ENCODE data around the gene RUNX3. TPM values are rescaled to one million over a fixed set of nuclear protein-coding genes. Genes with fewer than 3 reads are reported as not detected.

The RUNX3 gene
- total and polyA plus RNA-seq, 2 of the 8 experiments (the other 6 are each of a cell fraction or from before 2014, with no cell fraction given): 0.62 to 0.82 TPM

DNA sequence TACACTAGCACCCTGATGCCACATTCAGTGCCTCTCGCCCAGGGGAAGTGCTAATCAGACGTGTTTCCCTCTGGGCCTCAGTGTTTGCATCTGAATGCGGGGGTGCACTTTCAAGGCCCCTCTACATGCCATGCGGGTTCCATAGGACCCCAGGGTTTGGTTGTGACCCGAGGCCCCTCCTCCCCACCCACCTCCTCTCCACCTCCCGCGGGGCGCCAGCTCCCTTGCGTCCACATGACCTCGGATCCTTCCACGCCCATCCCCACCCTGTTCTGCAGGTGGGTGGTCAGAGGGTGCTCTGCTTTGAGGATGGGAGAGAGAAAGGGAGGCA lies 5.1 kb upstream of the RUNX3 start:
- TF ChIP-seq NANOG (IDR thresholded peaks at IDR 0.05; ENCODE audit: insufficient read depth, low read depth, low read length, poor library complexity, severe bottlenecking) (no peak), KDM1A (IDR thresholded peaks at IDR 0.05; ENCODE audit: borderline replicate concordance, low read length) (peak; percentile 4; the same call in 1 of the 2 replicates), SP2 (IDR thresholded peaks at IDR 0.05; ENCODE audit: low read length) (no peak)
- TF ChIP-seq, protein P1, sequence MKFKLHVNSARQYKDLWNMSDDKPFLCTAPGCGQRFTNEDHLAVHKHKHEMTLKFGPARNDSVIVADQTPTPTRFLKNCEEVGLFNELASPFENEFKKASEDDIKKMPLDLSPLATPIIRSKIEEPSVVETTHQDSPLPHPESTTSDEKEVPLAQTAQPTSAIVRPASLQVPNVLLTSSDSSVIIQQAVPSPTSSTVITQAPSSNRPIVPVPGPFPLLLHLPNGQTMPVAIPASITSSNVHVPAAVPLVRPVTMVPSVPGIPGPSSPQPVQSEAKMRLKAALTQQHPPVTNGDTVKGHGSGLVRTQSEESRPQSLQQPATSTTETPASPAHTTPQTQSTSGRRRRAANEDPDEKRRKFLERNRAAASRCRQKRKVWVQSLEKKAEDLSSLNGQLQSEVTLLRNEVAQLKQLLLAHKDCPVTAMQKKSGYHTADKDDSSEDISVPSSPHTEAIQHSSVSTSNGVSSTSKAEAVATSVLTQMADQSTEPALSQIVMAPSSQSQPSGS (IDR thresholded peaks at IDR 0.05; ENCODE audit: low read length): no peak
- WGBS, 2 experiments (ENCODE audit: extremely low coverage in 1 of 2, insufficient coverage in 1 of 2, insufficient read length in 1 of 2, insufficient replicate concordance in 2 of 2, low coverage in 1 of 2, low lambda C conversion rate in 2 of 2, missing lambda C conversion rate in 1 of 2): 21% methylated on average over 9 of the region's 11 CpGs; no CpG with 5 or more reads in 1 of the 2 experiments
- POLR2A ChIA-PET (ENCODE audit: partially characterized antibody): interaction anchor here (0.6 to 1.1 kb wide), 3 partner anchors 14 to 267 kb away, joined by 3 read pairs; no protein-coding TSS in a partner anchor

More for the DNA sequence above, 5.1 kb upstream of the RUNX3 start:
- DNase-seq (ENCODE audit: low read depth in 1 of 2, low spot score in 2 of 2): peak in 1 of 2 experiments; percentile 53
- Histone ChIP-seq H2BK12ac (ENCODE audit: low read depth, low read length) (peak overlapping the region; percentile 2; the same call in 1 of the 2 replicates), H3K79me2 (ENCODE audit: control insufficient read depth in 1 of 2, insufficient read depth in 2 of 2, low read length in 2 of 2) (no peaks in the 10 kb centered on the region), H3K9ac (replicated peaks in 1 of 4; ENCODE audit: extremely low read depth in 1 of 4, low read depth in 3 of 4, low read length in 3 of 4) (no peak overlapping the region), H2AK5ac (ENCODE audit: low read depth, low read length) (no peak overlapping the region), H3K4me3 (ENCODE audit: extremely low read depth in 1 of 4, insufficient read depth in 2 of 4, low read depth in 3 of 4, low read length in 4 of 4) (peak overlapping the region in 1 of 4 experiments; percentile 44; a peak in 1 of 8 replicates), H3K36me3 (ENCODE audit: control insufficient read depth in 2 of 4, insufficient read depth in 4 of 4, low read length in 3 of 4) (no peaks in the 10 kb centered on the region), H3K14ac (ENCODE audit: insufficient read length) (no peak overlapping the region), H4K91ac (replicated peaks; ENCODE audit: insufficient read length, low read length) (no peak overlapping the region), H3K18ac (ENCODE audit: extremely low read depth, low read length) (0 out of 2 replicates have a peak overlapping the region, but pooled peaks have one; percentile 13), H3K23me2 (ENCODE audit: low read depth, low read length) (peaks cover 13% of the 10 kb centered on the region; the same call in 1 of the 2 replicates), H3K4me1 (replicated peaks in 1 of 4; ENCODE audit: control insufficient read depth in 3 of 4, insufficient read depth in 4 of 4, low read length in 3 of 4) (peaks cover 2 to 54% (median 27%) of the 10 kb centered on the region in 4 experiments), H4K5ac (ENCODE audit: insufficient read length, low read depth, low read length) (no peak overlapping the region), H3K4me2 (ENCODE audit: insufficient read depth in 1 of 2, low read depth in 2 of 2, low read length in 2 of 2) (peak overlapping the region; percentile 40 to 56), H3K79me1 (ENCODE audit: low read depth, low read length) (no peaks in the 10 kb centered on the region), H2BK15ac (ENCODE audit: low read length) (no peak overlapping the region), H2BK20ac (ENCODE audit: low read length) (0 out of 2 replicates have a peak overlapping the region, but pooled peaks have one; percentile 43), H3K27me3 (replicated peaks in 1 of 4; ENCODE audit: control insufficient read depth in 3 of 4, extremely low read depth in 1 of 4, insufficient read depth in 3 of 4, low read length in 3 of 4) (peaks cover 33 to 59% (median 56%) of the 10 kb centered on the region in 4 experiments), H2BK5ac (ENCODE audit: low read depth, low read length) (no peak overlapping the region; the same call in 1 of the 2 replicates), H3K23ac (ENCODE audit: insufficient read length) (no peak overlapping the region), H3K56ac (replicated peaks; ENCODE audit: insufficient read length, low read depth, low read length) (no peak overlapping the region), H2AFZ (ENCODE audit: low read length) (0 out of 2 replicates have a peak overlapping the region, but pooled peaks have one; percentile 16), H4K8ac (ENCODE audit: extremely low read depth, insufficient read depth, low read length) (no peak overlapping the region), H2BK120ac (replicated peaks; ENCODE audit: low read depth, low read length) (no peak overlapping the region), H3K27ac (ENCODE audit: low read depth, low read length) (no peak overlapping the region), H3K4ac (replicated peaks; ENCODE audit: insufficient read length, low read depth, low read length) (no peak overlapping the region), H4K20me1 (replicated peaks in 1 of 2; ENCODE audit: control insufficient read depth in 1 of 2, insufficient read depth in 2 of 2, low read length in 2 of 2) (peaks cover 0 to 1% of the 10 kb centered on the region in 2 experiments), H3K9me3 (ENCODE audit: insufficient read depth in 2 of 2, low read depth in 1 of 2, low read length in 1 of 2) (no peaks in the 10 kb centered on the region)
- CTCF ChIA-PET (ENCODE audit: partially characterized antibody): interaction anchor here (0.6 to 4.8 kb wide), 24 partner anchors 9 to 246 kb away, joined by 3 to 36 read pairs (median 3); no protein-coding TSS in a partner anchor
- no peak for FAIRE-seq

All from H1 (cell line).